ENCODE data around the gene TMEM196.
"Not testable (repeated sequence)": the region's sequence is repeated elsewhere in the genome, so short reads cannot be mapped to it uniquely, and the experiment has no call there.

GRCh38 chr7:19689130-19689529 is 84.3 kb downstream of the TMEM196 start:
- not testable (repeated sequence) for TF ChIP-seq CTCF (IDR thresholded peaks at IDR 0.05; ENCODE audit: low read depth, low read length, missing input control); ZBTB33 (IDR thresholded peaks at IDR 0.05); GABPA (IDR thresholded peaks at IDR 0.05 in 1 of 2, conservative IDR thresholded peaks at IDR 0.05 in 1 of 2); TAF1 (conservative IDR thresholded peaks at IDR 0.05); EGR1 (IDR thresholded peaks at IDR 0.05; ENCODE audit: low read depth in 2 of 2); YY1 (IDR thresholded peaks at IDR 0.05); REST (IDR thresholded peaks at IDR 0.05)
- TF ChIP-seq, protein P1, sequence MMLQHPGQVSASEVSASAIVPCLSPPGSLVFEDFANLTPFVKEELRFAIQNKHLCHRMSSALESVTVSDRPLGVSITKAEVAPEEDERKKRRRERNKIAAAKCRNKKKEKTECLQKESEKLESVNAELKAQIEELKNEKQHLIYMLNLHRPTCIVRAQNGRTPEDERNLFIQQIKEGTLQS (IDR thresholded peaks at IDR 0.05) = not testable (repeated sequence)
